GM20431 (cell line): Measurements from ENCODE around the gene GNA15.
"Not testable (repeated sequence)": the region's sequence is repeated elsewhere in the genome, so short reads cannot be mapped to it uniquely, and the experiment has no call there.

Source experiments
- in situ Hi-C: fragments of 300-500 bp; cut with MseI, MboI; formaldehyde crosslinking; loops from one replicate; pipeline ENCODE4 v1.15.0; 2020; ENCODE audit warnings: low sequenced_read_pairs; ENCODE audit not compliant: unreplicated experiment

Gene GNA15

GRCh38 chr19:3202895-3203294 lies 67.1 kb downstream of the GNA15 start:
- in situ Hi-C loops: not testable (repeated sequence)

GRCh38 chr19:3203805-3204645 lies 68.2 kb downstream of the GNA15 start:
- in situ Hi-C loops: no loop called here

GRCh38 chr19:3204646-3205275 lies 68.9 kb downstream of the GNA15 start:
- in situ Hi-C loops: no loop called here

GRCh38 chr19:3206216-3206953 lies 70.6 kb downstream of the GNA15 start:
- in situ Hi-C loops: no loop called here

GRCh38 chr19:3207461-3208242 lies 71.8 kb downstream of the GNA15 start:
- in situ Hi-C loops: no loop called here

GRCh38 chr19:3208317-3209207 lies 72.7 kb downstream of the GNA15 start:
- in situ Hi-C loops: no loop called here

GRCh38 chr19:3210347-3211017 lies 74.6 kb downstream of the GNA15 start:
- in situ Hi-C loops: no loop called here

- in situ Hi-C loops: no loop called here
Observed at GRCh38 chr19:3211191-3211590, 75.4 kb downstream of the GNA15 start.

GRCh38 chr19:3213159-3213558 lies 77.3 kb downstream of the GNA15 start:
- in situ Hi-C loops: no loop called here
